Fibroblast of skin of scalp (primary cell): ENCODE results near the gene SRPK1.
A peak's percentile ranks its signal among the peaks of the same experiment; 100 is the strongest.

Source experiments
- DNase-seq: peaks from one replicate; pipeline ENCODE4 v3.0.0-alpha.2; 2013

SRPK1 gene

GRCh38 chr6:35897486-35897885, 23.4 kb downstream of the SRPK1 start:
- DNase-seq: no peak

- no peak for DNase-seq
Observed at GRCh38 chr6:35897036-35897435, 23.9 kb downstream of the SRPK1 start.

- DNase-seq: no peak
Observed at GRCh38 chr6:35896228-35896627, 24.7 kb downstream of the SRPK1 start.

GRCh38 chr6:35895560-35895959, 25.3 kb downstream of the SRPK1 start:
- DNase-seq: peak; percentile 8

- no peak for DNase-seq
Observed at GRCh38 chr6:35894776-35895175, 26.1 kb downstream of the SRPK1 start.

- DNase-seq: no peak
Observed at GRCh38 chr6:35893246-35893645, 27.7 kb downstream of the SRPK1 start.

GRCh38 chr6:35892482-35892881, 28.4 kb downstream of the SRPK1 start:
- no peak for DNase-seq

GRCh38 chr6:35879151-35879550, 41.7 kb downstream of the SRPK1 start:
- no peak for DNase-seq

- DNase-seq: no peak
Observed at GRCh38 chr6:35876902-35877301, 44.0 kb downstream of the SRPK1 start.

- no peak for DNase-seq
Observed at GRCh38 chr6:35874730-35875129, 46.2 kb downstream of the SRPK1 start.

GRCh38 chr6:35859367-35859766, 61.5 kb downstream of the SRPK1 start:
- DNase-seq: no peak

GRCh38 chr6:35857853-35858252, 63.0 kb downstream of the SRPK1 start:
- DNase-seq: no peak

GRCh38 chr6:35856250-35856649, 64.6 kb downstream of the SRPK1 start:
- no peak for DNase-seq

GRCh38 chr6:35852994-35853393, 67.9 kb downstream of the SRPK1 start:
- no peak for DNase-seq

GRCh38 chr6:35850208-35850607, 70.7 kb downstream of the SRPK1 start:
- DNase-seq: no peak

- DNase-seq: no peak
Observed at GRCh38 chr6:35844290-35844689, 76.6 kb downstream of the SRPK1 start.

GRCh38 chr6:35842381-35842780, 78.5 kb downstream of the SRPK1 start:
- no peak for DNase-seq

- no peak for DNase-seq
Observed at GRCh38 chr6:35839019-35839418, 81.9 kb downstream of the SRPK1 start.

GRCh38 chr6:35833536-35833935, 87.4 kb downstream of the SRPK1 start:
- no peak for DNase-seq

- DNase-seq: no peak
Observed at GRCh38 chr6:35831257-35832007, 89.5 kb downstream of the SRPK1 start.

- DNase-seq: no peak
Observed at GRCh38 chr6:35829306-35829705, 91.6 kb downstream of the SRPK1 start.

GRCh38 chr6:35824552-35825192, 96.2 kb downstream of the SRPK1 start:
- no peak for DNase-seq

GRCh38 chr6:35823601-35824000, 97.3 kb downstream of the SRPK1 start:
- no peak for DNase-seq

GRCh38 chr6:35817515-35817914, 103.4 kb downstream of the SRPK1 start:
- DNase-seq: no peak

- no peak for DNase-seq
Observed at GRCh38 chr6:35811699-35811995, 109.3 kb downstream of the SRPK1 start.
